Common myeloid progenitor, CD34-positive (primary cell): ENCODE results near the gene DRAM1.

Experiments used
- CTCF ChIA-PET: fragments of 350-600 bp; sonication (Branson Sonifier 250); formaldehyde crosslinking; loops from one replicate; lab custom pipeline; 2021; ENCODE audit warnings: antibody characterized with exemption; lab: Charles Lee
- POLR2A ChIA-PET: fragments of 350-600 bp; sonication (Branson Sonifier 250); formaldehyde crosslinking; loops from one replicate; lab custom pipeline; 2021; ENCODE audit warnings: antibody characterized with exemption; lab: Charles Lee
- DNase-seq, 3 donors: peaks; one replicate each; pipeline versions ENCODE4 v3.0.0 to v3.0.0-alpha.2; 2013
- H3K27ac ChIP-seq, 2 experiments: 1 replicate in 1 of 2; 2 replicates in 1 of 2; pipeline ENCODE4 v1.7.0; 2013; ENCODE audit warnings: inconsistent platforms in 2 of 2, low read length in 2 of 2, mild to moderate bottlenecking in 2 of 2, low read depth in 1 of 2, moderate library complexity in 1 of 2; ENCODE audit not compliant: severe bottlenecking in 2 of 2, insufficient read depth in 1 of 2, poor library complexity in 1 of 2
- H3K27me3 ChIP-seq, 5 experiments: replicated peaks in 2 of 5; 1 replicate in 3 of 5; 2 replicates in 2 of 5; pipeline versions ENCODE4 v1.6.1 to v1.7.0; 2013; ENCODE audit warnings: low read length in 4 of 5, mild to moderate bottlenecking in 2 of 5, moderate library complexity in 2 of 5, inconsistent platforms in 1 of 5; ENCODE audit not compliant: insufficient read depth in 5 of 5, control insufficient read depth in 4 of 5
- H3K36me3 ChIP-seq, 4 experiments: 1 replicate in 2 of 4; 2 replicates in 2 of 4; pipeline versions ENCODE4 v1.6.1 to v1.7.0; 2013; ENCODE audit warnings: low read length in 3 of 4, control low read depth in 1 of 4, mild to moderate bottlenecking in 1 of 4; ENCODE audit not compliant: control insufficient read depth in 4 of 4, insufficient read depth in 4 of 4
- H3K4me1 ChIP-seq, 4 experiments: 1 replicate in 3 of 4; 2 replicates in 1 of 4; pipeline versions ENCODE4 v1.6.1 to v1.7.1; 2013; ENCODE audit warnings: low read length in 3 of 4, mild to moderate bottlenecking in 3 of 4, control low read depth in 1 of 4, inconsistent platforms in 1 of 4, moderate library complexity in 1 of 4; ENCODE audit not compliant: control insufficient read depth in 4 of 4, insufficient read depth in 4 of 4; ENCODE audit errors: control extremely low read depth in 1 of 4
- H3K4me3 ChIP-seq, 7 experiments: 1 replicate in 4 of 7; 2 replicates in 3 of 7; pipeline versions ENCODE4 v1.5.1 to v1.7.0; 2013; ENCODE audit warnings: mild to moderate bottlenecking in 7 of 7, low read length in 6 of 7, moderate library complexity in 6 of 7, inconsistent platforms in 2 of 7, low read depth in 2 of 7, control low read depth in 1 of 7; ENCODE audit not compliant: insufficient read depth in 4 of 7, control insufficient read depth in 1 of 7; ENCODE audit errors: extremely low read depth in 1 of 7
- H3K9me3 ChIP-seq, 5 experiments: 1 replicate in 4 of 5; 2 replicates in 1 of 5; pipeline versions ENCODE4 v1.6.1 to v1.7.1; 2013; ENCODE audit warnings: low read length in 4 of 5, mild to moderate bottlenecking in 2 of 5, inconsistent platforms in 1 of 5, low read depth in 1 of 5, moderate library complexity in 1 of 5; ENCODE audit not compliant: control insufficient read depth in 4 of 5, insufficient read depth in 2 of 5; ENCODE audit errors: control extremely low read depth in 1 of 5
- WGBS: methylation state at CpG from one replicate; pipeline ENCODE4 v1.1.5; 2013; ENCODE audit not compliant: insufficient coverage; 5-methylcytosine and 5-hydroxymethylcytosine counted together

The DRAM1 gene

GRCh38 chr12:101838628-101839323, 38.6 kb upstream of the DRAM1 start:
- POLR2A ChIA-PET, result interaction anchor here (0.7 kb wide), 1 partner anchor 65 kb away, joined by 3 read pairs; no protein-coding TSS in a partner anchor
- CTCF ChIA-PET, result interaction anchor here (0.7 to 7.1 kb wide), 19 partner anchors 10 to 69 kb away, joined by 3 to 79 read pairs (median 4); partner anchors contain the start of genes DRAM1 and GNPTAB
- H3K27ac ChIP-seq, result no peak overlapping the region

DNA sequence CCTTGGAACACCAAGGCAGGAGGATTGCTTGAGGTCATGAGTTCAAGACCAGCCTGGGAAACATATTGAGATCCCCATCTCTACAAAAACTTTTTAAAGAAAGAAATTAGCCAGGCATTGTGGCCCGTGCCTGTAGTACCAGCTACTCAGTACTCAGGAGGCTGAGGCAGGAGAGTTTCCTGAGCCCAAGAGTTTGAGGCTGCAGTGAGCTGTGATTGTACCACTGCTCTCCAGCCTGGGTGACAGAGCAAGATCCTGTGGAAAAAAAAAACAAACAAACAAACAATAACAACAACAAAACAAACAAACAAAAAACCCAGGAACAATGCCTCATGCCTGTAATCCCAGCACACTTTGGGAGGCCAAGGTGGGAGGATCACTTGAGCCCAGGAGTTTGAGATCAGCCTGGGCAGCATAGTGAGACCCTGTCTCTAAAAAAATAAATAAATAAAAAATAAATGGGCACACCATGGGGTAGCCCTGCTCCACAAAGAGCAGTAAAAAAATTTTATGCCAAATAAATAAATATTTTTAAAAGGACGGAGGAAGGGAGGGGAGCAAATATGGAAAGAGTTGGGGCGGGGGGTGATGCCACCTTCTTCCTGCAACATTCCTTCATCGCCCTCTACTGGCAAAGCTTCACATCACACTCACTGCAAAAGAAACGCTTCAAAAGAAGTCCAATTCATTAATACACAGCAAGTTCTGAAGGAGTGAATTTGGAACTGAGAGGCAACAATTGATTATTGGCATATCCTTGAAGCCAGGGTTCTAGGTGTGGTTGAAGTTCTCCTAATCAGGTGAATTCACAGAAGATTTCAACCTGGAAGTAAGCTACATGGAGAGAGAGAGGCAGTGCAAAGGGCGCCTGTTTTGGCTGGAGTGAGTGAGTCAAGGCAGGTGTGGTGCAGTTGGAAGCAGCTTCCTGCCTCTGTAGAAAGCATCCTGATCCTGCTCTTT, 37.8 kb upstream of the DRAM1 start:
- no peaks in the 10 kb centered on the region for H3K36me3 ChIP-seq
- ChIA-PET CTCF (interaction anchor here (0.7 to 7.1 kb wide), 36 partner anchors 9 to 269 kb away, joined by 3 to 79 read pairs (median 4); partner anchors contain the start of gene GNPTAB), POLR2A (interaction anchor here (0.6 to 1.2 kb wide), 2 partner anchors 9 to 38 kb away, joined by 3 read pairs; partner anchors contain the start of genes DRAM1 and GNPTAB)
- peak overlapping the region in 1 of 7 experiments; percentile 16 for H3K4me3 ChIP-seq
- WGBS, result 47% methylated on average over 4 of the region's 6 CpGs
- H3K27me3 ChIP-seq, result no peaks in the 10 kb centered on the region
- DNase-seq, result peak; percentile 78 to 87 (median 82)
- H3K27ac ChIP-seq, result no peak overlapping the region
- H3K9me3 ChIP-seq, result no peaks in the 10 kb centered on the region
- H3K4me1 ChIP-seq, result peaks cover 4 to 17% (median 8%) of the 10 kb centered on the region in 4 experiments

More at GRCh38 chr12:101838628-101839323, 38.6 kb upstream of the DRAM1 start:
- no peaks in the 10 kb centered on the region for H3K27me3 ChIP-seq
- H3K4me1 ChIP-seq, result peaks cover 4 to 17% (median 8%) of the 10 kb centered on the region in 4 experiments
- H3K36me3 ChIP-seq, result no peaks in the 10 kb centered on the region
- peak overlapping the region in 1 of 7 experiments; percentile 16 for H3K4me3 ChIP-seq
- no CpG with 5 or more reads among the region's 3 CpGs for WGBS
- no peaks in the 10 kb centered on the region for H3K9me3 ChIP-seq
- DNase-seq, result peak in 2 of 3 donors; percentile 33 to 38

- Histone ChIP-seq H3K36me3 (no peaks in the 10 kb centered on the region), H3K9me3 (no peaks in the 10 kb centered on the region), H3K27me3 (no peaks in the 10 kb centered on the region), H3K4me1 (peaks cover 4 to 17% (median 8%) of the 10 kb centered on the region in 4 experiments), H3K27ac (no peak overlapping the region), H3K4me3 (no peak overlapping the region)
- ChIA-PET POLR2A (interaction anchor here (1.2 kb wide), 1 partner anchor 10 kb away, joined by 3 read pairs; the partner anchor contains the start of gene GNPTAB), CTCF (interaction anchor here (1.3 to 7.1 kb wide), 9 partner anchors 11 to 78 kb away, joined by 4 to 79 read pairs (median 12); partner anchors contain the start of gene GNPTAB)
- no peak for DNase-seq
- 100% methylated on average over 1 of the region's 4 CpGs for WGBS
Observed at GRCh38 chr12:101841069-101841468, 36.3 kb upstream of the DRAM1 start.

DNA sequence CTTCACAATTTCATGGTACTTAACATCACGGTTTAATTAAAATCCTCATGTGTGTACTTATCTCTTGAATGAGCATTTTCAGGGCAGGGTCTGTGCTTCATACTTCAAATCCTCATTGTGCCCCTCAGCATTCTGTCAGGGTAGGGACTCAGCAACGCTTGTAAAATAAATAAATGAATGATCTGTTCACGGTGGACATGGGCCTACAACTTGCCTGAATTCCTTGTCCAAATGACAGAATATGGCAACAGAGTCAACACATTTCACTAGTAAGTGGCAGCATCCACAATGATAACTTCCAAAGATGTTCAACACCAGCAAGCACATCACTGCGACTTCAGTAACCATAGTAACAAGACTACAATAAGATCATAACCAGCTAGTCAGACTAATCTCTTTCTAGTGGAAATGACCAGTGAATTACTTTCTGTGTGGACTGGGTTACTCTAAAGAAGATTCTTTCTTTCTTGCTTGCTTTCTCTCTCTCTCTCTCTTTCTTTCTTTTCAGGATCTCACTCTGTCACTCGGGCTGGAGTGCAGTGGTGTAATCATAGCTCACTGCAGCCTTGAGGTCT, 32.2 kb upstream of the DRAM1 start:
- Histone ChIP-seq H3K9me3 (no peaks in the 10 kb centered on the region), H3K4me1 (no peaks in the 10 kb centered on the region), H3K27me3 (no peaks in the 10 kb centered on the region), H3K27ac (no peak overlapping the region), H3K4me3 (no peak overlapping the region), H3K36me3 (no peaks in the 10 kb centered on the region)
- ChIA-PET POLR2A (no interaction called here), CTCF (interaction anchor here (0.7 to 2.2 kb wide), 3 partner anchors 10 to 22 kb away, joined by 3 to 6 read pairs (median 3); no protein-coding TSS in a partner anchor)
- DNase-seq, result no peak
- 92% methylated on average over 4 of the region's 5 CpGs for WGBS

- Histone ChIP-seq H3K27me3 (no peaks in the 10 kb centered on the region), H3K4me3 (no peak overlapping the region), H3K27ac (no peak overlapping the region), H3K9me3 (no peaks in the 10 kb centered on the region), H3K36me3 (no peaks in the 10 kb centered on the region), H3K4me1 (peaks cover 0 to 7% (median 1%) of the 10 kb centered on the region in 4 experiments)
- WGBS, result 91% methylated on average over 5 of the region's 5 CpGs
- DNase-seq, result no peak
- ChIA-PET CTCF (no interaction called here), POLR2A (no interaction called here)
Observed at GRCh38 chr12:101847325-101847724, 30.1 kb upstream of the DRAM1 start.

DNA sequence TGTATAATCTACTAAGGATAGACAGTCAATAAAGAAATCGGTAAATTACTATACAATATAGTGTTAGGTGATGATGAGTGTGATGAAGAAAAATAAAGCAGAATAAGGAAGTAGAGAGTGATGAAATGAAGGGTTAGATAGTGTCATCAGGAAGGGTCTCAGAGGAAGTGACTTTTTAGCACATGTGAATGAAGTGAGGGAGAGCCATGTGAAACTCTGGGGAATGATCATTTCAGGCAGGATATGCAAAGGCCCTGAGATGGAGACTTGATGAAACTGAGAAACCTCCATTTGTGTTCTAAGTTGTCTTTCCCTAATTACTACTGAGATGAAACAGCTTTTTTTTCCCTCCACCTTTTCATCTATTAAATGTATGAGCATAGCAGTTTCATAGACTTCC, 27.2 kb upstream of the DRAM1 start:
- ChIA-PET POLR2A (no interaction called here), CTCF (interaction anchor here (1.0 kb wide), 1 partner anchor 12 kb away, joined by 3 read pairs; no protein-coding TSS in a partner anchor)
- Histone ChIP-seq H3K27ac (no peak overlapping the region), H3K4me3 (no peak overlapping the region), H3K27me3 (no peaks in the 10 kb centered on the region), H3K4me1 (peaks cover 9 to 20% (median 13%) of the 10 kb centered on the region in 4 experiments), H3K36me3 (no peaks in the 10 kb centered on the region), H3K9me3 (no peaks in the 10 kb centered on the region)
- DNase-seq, result peak in 1 of 3 donors; percentile 17
- no CpG with 5 or more reads among the region's 1 CpG for WGBS
